AG04449 (cell line): ENCODE data around the gene DCST1.

ENCODE experiments used
- CTCF ChIA-PET: fragments of 350-600 bp; formaldehyde crosslinking; extraction: SDS; loops from one replicate; lab custom pipeline; 2021; ENCODE audit warnings: antibody characterized with exemption; lab: Yijun Ruan, JAX
- POLR2A ChIA-PET: fragments of 400-600, 350-600 bp; formaldehyde crosslinking; extraction: SDS; loops from one replicate; lab custom pipeline; 2020; ENCODE audit warnings: antibody characterized with exemption, inconsistent platforms; lab: Yijun Ruan, JAX
- DNase-seq: peaks from one replicate; pipeline ENCODE4 v3.0.0-alpha.2; 2010; ENCODE audit warnings: low read depth, low spot score
- H3K4me3 ChIP-seq: 2 replicates; pipeline ENCODE4 v1.5.1; 2011; ENCODE audit warnings: low read depth, mild to moderate bottlenecking, control low read depth, low read length
- TF ChIP-seq, protein P1 (sequence below): IDR thresholded peaks from one replicate; pipeline ENCODE4 v1.5.1; 2011; ENCODE audit warnings: mild to moderate bottlenecking, moderate library complexity, low read length, control low read depth, inconsistent platforms; ENCODE audit not compliant: insufficient read depth; ENCODE audit errors: missing control alignments

The DCST1 gene

DNA sequence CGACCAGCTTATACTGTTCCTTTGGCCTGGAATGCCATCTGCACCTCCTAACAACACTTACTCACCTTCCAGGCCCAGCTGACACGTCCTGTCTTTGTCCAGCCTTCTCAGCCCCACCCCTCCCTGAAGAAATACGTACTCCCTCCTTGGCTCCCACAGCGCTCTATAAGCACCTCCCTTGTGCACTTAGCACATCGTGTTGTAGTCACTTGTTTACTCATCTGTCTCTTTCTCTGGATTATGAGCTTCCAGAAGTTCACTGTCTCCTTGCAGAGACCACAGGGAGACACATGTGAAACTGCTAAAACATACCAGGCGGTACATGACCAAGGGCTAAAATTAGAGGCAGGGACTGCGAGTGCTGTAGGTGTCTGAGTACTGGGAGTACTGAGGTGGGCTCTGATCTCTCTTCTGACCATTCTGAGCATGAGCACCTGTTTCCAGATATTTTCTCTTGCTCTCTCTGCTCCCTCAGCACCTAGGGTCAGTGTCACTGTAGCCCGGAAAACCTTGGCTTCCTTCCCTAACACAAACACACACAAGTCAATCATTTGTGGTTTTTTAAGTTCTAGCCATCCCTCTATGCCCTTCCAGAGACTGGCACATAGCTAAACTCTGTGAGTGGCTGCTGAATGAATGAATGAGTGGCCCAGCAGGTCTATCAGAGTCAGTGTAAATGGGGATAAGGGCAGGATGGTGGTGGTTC, 5.1 kb downstream of the DCST1 start:
- H3K4me3 ChIP-seq = no peak overlapping the region
- DNase-seq = no peak
- ChIA-PET POLR2A (no interaction called here), CTCF (interaction anchor here (1.7 to 20.6 kb wide), 6 partner anchors 6 to 46 kb away, joined by 5 to 433 read pairs (median 67); partner anchors contain the start of genes ADAM15 and EFNA4)
- TF ChIP-seq, protein P1, sequence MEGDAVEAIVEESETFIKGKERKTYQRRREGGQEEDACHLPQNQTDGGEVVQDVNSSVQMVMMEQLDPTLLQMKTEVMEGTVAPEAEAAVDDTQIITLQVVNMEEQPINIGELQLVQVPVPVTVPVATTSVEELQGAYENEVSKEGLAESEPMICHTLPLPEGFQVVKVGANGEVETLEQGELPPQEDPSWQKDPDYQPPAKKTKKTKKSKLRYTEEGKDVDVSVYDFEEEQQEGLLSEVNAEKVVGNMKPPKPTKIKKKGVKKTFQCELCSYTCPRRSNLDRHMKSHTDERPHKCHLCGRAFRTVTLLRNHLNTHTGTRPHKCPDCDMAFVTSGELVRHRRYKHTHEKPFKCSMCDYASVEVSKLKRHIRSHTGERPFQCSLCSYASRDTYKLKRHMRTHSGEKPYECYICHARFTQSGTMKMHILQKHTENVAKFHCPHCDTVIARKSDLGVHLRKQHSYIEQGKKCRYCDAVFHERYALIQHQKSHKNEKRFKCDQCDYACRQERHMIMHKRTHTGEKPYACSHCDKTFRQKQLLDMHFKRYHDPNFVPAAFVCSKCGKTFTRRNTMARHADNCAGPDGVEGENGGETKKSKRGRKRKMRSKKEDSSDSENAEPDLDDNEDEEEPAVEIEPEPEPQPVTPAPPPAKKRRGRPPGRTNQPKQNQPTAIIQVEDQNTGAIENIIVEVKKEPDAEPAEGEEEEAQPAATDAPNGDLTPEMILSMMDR = no peak

DNA sequence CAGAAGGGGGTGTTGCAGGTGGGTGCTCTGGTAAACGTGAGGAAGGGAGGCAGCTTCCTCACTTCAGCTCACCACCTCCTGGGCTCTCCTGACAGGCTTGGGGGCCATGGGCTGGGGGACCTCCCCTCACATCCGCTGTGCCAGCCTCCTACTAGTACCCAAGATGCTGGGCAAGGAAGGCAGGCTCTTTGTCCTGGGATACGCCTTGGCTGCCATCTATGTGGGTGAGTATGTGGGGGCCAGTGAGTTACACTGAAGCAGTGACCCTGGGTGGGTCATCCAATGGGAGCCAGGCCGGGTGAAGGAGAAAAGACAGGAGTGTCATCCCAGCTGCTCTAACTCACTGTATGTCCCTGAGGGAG, 5.7 kb downstream of the DCST1 start:
- no peak for DNase-seq
- TF ChIP-seq, protein P1 = no peak
- H3K4me3 ChIP-seq = no peak overlapping the region
- ChIA-PET POLR2A (no interaction called here), CTCF (interaction anchor here (1.7 to 20.6 kb wide), 5 partner anchors 11 to 46 kb away, joined by 5 to 433 read pairs (median 49); partner anchors contain the start of genes ADAM15 and EFNA4)

DNA sequence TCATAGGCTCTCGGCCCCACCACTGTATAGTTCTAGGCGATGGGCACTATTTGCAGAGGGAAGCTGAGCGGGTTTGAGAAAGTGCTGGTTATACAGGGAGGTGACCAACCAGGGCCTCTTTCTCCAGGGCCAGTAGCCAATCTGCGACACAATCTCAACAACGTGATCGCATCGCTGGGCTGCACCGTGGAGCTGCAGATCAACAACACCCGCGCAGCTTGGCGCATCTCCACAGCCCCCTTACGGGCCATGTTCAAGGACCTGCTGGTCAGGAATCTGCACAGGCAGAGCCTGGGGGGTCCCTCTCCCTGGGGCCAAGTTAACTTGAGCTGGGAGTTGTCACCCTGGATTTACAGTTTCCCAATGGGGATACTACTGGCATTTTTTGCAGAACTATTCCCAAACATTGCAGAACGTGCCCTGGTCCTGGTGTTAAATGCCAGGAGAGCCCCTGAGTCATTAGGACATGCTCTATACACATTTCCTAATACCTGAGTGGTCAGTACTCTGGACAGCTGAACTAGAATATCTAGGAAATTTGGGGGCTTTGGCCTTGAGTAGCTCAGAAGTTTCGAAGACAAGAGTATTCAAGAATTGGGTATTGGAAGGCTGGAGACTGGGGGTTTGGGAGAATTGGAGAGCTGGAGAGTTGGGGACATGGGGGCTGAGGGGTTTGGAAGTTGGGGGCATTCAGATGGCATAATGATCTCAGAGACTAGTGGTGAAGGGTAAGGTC, 6.9 kb downstream of the DCST1 start:
- POLR2A ChIA-PET = interaction anchor here (0.7 to 1.8 kb wide), 2 partner anchors 45 to 267 kb away, joined by 3 to 6 read pairs; no protein-coding TSS in a partner anchor
- TF ChIP-seq, protein P1 = no peak

DNA sequence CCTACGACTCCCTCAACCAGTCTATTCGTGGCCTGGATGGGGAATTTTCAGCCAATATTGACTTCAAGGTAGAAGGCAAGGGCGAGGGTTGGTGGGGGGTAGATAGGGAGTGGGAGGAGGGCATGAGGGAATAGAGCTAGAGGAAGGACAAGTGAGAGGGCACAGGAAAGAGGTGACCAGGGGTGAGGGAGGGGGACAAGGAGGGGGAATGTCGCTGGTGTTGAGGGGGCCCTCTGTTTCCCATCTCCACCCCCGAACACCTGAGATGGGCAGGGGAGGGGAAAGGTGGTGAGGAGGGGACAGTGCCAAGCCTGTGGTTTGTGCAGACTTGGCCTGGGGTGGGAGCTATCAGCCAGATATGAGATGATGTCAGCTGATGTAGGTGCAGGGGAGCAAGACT, 9.2 kb downstream of the DCST1 start:
- TF ChIP-seq, protein P1 = no peak
- no peak for DNase-seq
- no peak overlapping the region for H3K4me3 ChIP-seq
- CTCF ChIA-PET = interaction anchor here (0.9 to 20.6 kb wide), 6 partner anchors 9 to 88 kb away, joined by 3 to 433 read pairs (median 76); partner anchors contain the start of genes DCST1, DCST2 and EFNA4
- POLR2A ChIA-PET = no interaction called here

More for the DNA sequence above, 6.9 kb downstream of the DCST1 start:
- H3K4me3 ChIP-seq = no peak overlapping the region
- DNase-seq = no peak
- CTCF ChIA-PET = interaction anchor here (1.0 to 20.6 kb wide), 7 partner anchors 7 to 70 kb away, joined by 3 to 433 read pairs (median 49); partner anchors contain the start of genes ADAM15, DCST1, DCST2 and EFNA4

DNA sequence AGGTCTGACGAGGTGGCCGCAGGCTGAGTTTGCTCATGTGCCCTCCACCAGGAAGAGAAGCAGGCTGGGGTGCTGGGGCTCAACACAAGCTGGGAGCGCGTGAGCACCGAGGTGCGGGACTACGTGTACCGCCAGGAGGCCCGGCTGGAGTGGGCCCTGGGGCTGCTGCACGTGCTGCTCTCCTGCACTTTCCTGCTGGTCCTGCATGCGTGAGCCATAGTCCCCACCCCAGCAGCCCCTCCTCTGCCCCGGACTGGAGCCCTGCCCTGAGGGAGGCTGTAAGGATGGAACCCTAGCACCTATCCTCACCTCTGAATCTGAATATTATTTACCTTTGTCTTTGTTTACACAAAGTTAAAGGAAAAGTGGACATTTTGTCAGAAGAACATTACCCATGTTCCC, 9.7 kb downstream of the DCST1 start:
- POLR2A ChIA-PET = interaction anchor here (0.7 kb wide), 1 partner anchor 76 kb away, joined by 3 read pairs; no protein-coding TSS in a partner anchor

More for the DNA sequence above, 9.7 kb downstream of the DCST1 start:
- DNase-seq = no peak
- H3K4me3 ChIP-seq = no peak overlapping the region
- TF ChIP-seq, protein P1 = no peak
- CTCF ChIA-PET = interaction anchor here (0.9 to 20.6 kb wide), 18 partner anchors 9 to 438 kb away, joined by 3 to 433 read pairs (median 6); partner anchors contain the start of genes DCST1, DCST2, EFNA4 and KRTCAP2
